ENCODE measurements around the gene PIK3R2. TPM values are rescaled to one million over a fixed set of nuclear protein-coding genes. Genes with fewer than 3 reads are reported as not detected.

PIK3R2 gene
- total RNA-seq, 1 experiment from 2014 or later = 42.8 TPM

GRCh38 chr19:18121166-18121565, 31.8 kb upstream of the PIK3R2 start:
- H2BK20ac ChIP-seq (ENCODE audit: low read depth, low read length, poor library complexity, severe bottlenecking) = no peak overlapping the region
- no peak overlapping the region for H3K23ac ChIP-seq (ENCODE audit: insufficient read length, low read depth, low read length)
- H3T11ph ChIP-seq (ENCODE audit: low read length) = no peak overlapping the region
- no peak overlapping the region for H3K18ac ChIP-seq (ENCODE audit: insufficient read length, low read depth, low read length)
- TF ChIP-seq CTCF (conservative IDR thresholded peaks at IDR 0.05) = no peak
- Mint-ChIP-seq H3K27me3 (ENCODE audit: low read depth) (peaks cover 4% of the 10 kb centered on the region; the same call in 1 of the 2 replicates), H3K4me3 (no peak overlapping the region), H3K4me1 (peaks cover 24 to 29% of the 10 kb centered on the region in 2 experiments), H3K36me3 (ENCODE audit: insufficient read depth in 1 of 3, low read depth in 3 of 3) (peaks cover 6 to 26% (median 21%) of the 10 kb centered on the region in 3 experiments; a peak in 6 of 7 replicates), H3K9me3 (no peaks in the 10 kb centered on the region; a peak in 1 of 5 replicates), H3K27ac (no peak overlapping the region)
- no peak overlapping the region for H3K4ac ChIP-seq (ENCODE audit: low read depth, low read length)
- no peaks in the 10 kb centered on the region for H3K9me3 ChIP-seq (ENCODE audit: control insufficient read depth, low read depth, low read length)
- H2BK120ac ChIP-seq (ENCODE audit: low read depth, low read length, poor library complexity, severe bottlenecking) = no peak overlapping the region
- H3K27me3 ChIP-seq (ENCODE audit: insufficient read depth, low read length) = no peaks in the 10 kb centered on the region
- H3K56ac ChIP-seq (ENCODE audit: insufficient read length, low read depth, low read length) = no peak overlapping the region
- no peak overlapping the region for H2BK12ac ChIP-seq (ENCODE audit: insufficient read length, low read depth, low read length)
- H2BK15ac ChIP-seq (ENCODE audit: low read depth, low read length) = no peak overlapping the region
- H3K79me1 ChIP-seq (ENCODE audit: insufficient read depth, low read depth, low read length, poor library complexity, severe bottlenecking) = no peaks in the 10 kb centered on the region
- no peak overlapping the region for H3K9ac ChIP-seq (ENCODE audit: extremely low read depth, insufficient read length, low read length)
- WGBS (ENCODE audit: extremely low coverage, insufficient read length, low lambda C conversion rate) = no CpG with 5 or more reads among the region's 5 CpGs
- H3K23me2 ChIP-seq (ENCODE audit: insufficient read length, low read depth, low read length, poor library complexity, severe bottlenecking) = peaks cover 3% of the 10 kb centered on the region
- no peak for DNase-seq
- H4K8ac ChIP-seq (replicated peaks; ENCODE audit: insufficient read length, low read depth, low read length) = no peak overlapping the region
- no peak overlapping the region for H3K27ac ChIP-seq (ENCODE audit: insufficient read length, low read depth, low read length)
- H3K4me2 ChIP-seq (ENCODE audit: insufficient read depth, insufficient read length, low read length) = no peak overlapping the region
- no peak overlapping the region for H4K91ac ChIP-seq (ENCODE audit: insufficient read length, low read depth, low read length)
- no peak overlapping the region for H4K5ac ChIP-seq (ENCODE audit: insufficient read length, low read depth, low read length)
- no peaks in the 10 kb centered on the region for H3K79me2 ChIP-seq (ENCODE audit: insufficient read depth, low read length)
- peaks cover 4% of the 10 kb centered on the region for H4K20me1 ChIP-seq (ENCODE audit: control insufficient read depth, insufficient read depth, insufficient read length)
- H2AK5ac ChIP-seq (ENCODE audit: insufficient read length, low read length) = no peak overlapping the region
- H2BK5ac ChIP-seq (ENCODE audit: insufficient read length, low read length) = no peak overlapping the region
- H2AFZ ChIP-seq (ENCODE audit: low read length) = no peak overlapping the region
- H3K4me1 ChIP-seq (ENCODE audit: insufficient read depth, low read length) = no peaks in the 10 kb centered on the region; the same call in 1 of the 2 replicates
- no peak overlapping the region for H3K14ac ChIP-seq (ENCODE audit: insufficient read depth, low read length)

All from H9 (cell line).